HEK293T (cell line): ENCODE results near the gene GADD45G.

Experiments
- BHLHE40 ChIP-seq: fragments of 450-650 bp; IDR thresholded peaks from 2 replicates; pipeline ENCODE4 v1.6.1; 2016; ENCODE audit warnings: mild to moderate bottlenecking, moderate library complexity, borderline replicate concordance
- CTBP1 ChIP-seq: fragments of 450-650 bp; IDR thresholded peaks from 2 replicates; pipeline ENCODE4 v1.6.1; 2016; ENCODE audit warnings: borderline replicate concordance
- ELF4 ChIP-seq: fragments of 450-650 bp; IDR thresholded peaks from 2 replicates; pipeline ENCODE4 v1.6.1; 2017; ENCODE audit warnings: antibody characterized with exemption
- FOXM1 ChIP-seq: fragments of 450-650 bp; IDR thresholded peaks from 2 replicates; pipeline ENCODE4 v1.6.1; 2017; ENCODE audit warnings: mild to moderate bottlenecking, borderline replicate concordance
- HDGF ChIP-seq: fragments of 450-650 bp; IDR thresholded peaks from 2 replicates; pipeline ENCODE4 v1.6.1; 2017; ENCODE audit warnings: antibody characterized with exemption, borderline replicate concordance
- TARDBP ChIP-seq: fragments of 450-650 bp; IDR thresholded peaks from 2 replicates; pipeline ENCODE4 v1.6.1; 2016

GRCh38 chr9:89597711-89598362 lies 7.0 kb upstream of the GADD45G start:
- TF ChIP-seq TARDBP (no peak), BHLHE40 (no peak), CTBP1 (no peak), HDGF (no peak), ELF4 (no peak), FOXM1 (no peak)
